PC-3 (cell line): Measurements from ENCODE around the gene CBL. TPM values are rescaled to one million over a fixed set of nuclear protein-coding genes. Genes with fewer than 3 reads are reported as not detected.

Experiments
- ATAC-seq: fragments of 200-7000 bp; cut with Tn5 transposase; 2 replicates; pipeline ENCODE4 v1.9.1; 2020; ENCODE audit warnings: mild to moderate bottlenecking, moderate library complexity
- BruUV-seq: library from RNA; stranded (reverse); fragments of 400-500 nt; replicated peaks from 2 replicates; lab custom pipeline; 2021; lab: Mats Ljungman, UMichigan
- CTCF ChIA-PET: fragments of 300-600 bp; sonication (Branson Sonifier 250); formaldehyde crosslinking; loops from one replicate; lab custom pipeline; 2022; ENCODE audit warnings: antibody characterized with exemption; lab: Charles Lee
- POLR2A ChIA-PET: fragments of 300-600 bp; sonication (Branson Sonifier 250); formaldehyde crosslinking; loops from one replicate; lab custom pipeline; 2022; ENCODE audit warnings: antibody characterized with exemption; ENCODE audit not compliant: unreplicated experiment; lab: Charles Lee
- DNase-seq: peaks from one replicate; pipeline ENCODE4 v3.0.0-alpha.2; 2015
- H2AFZ ChIP-seq: fragments of 300-600 bp; sonication (generic); 2 replicates; pipeline ENCODE4 v1.6.0; 2016; ENCODE audit warnings: antibody characterized with exemption, low read length
- H3F3A ChIP-seq: fragments of 300-600 bp; sonication (generic); one replicate; pipeline ENCODE4 v1.6.0; 2017; ENCODE audit warnings: antibody characterized with exemption, low read length, control low read depth, mild to moderate bottlenecking; ENCODE audit not compliant: unreplicated experiment
- H3K27ac ChIP-seq: fragments of 300-600 bp; sonication (generic); 2 replicates; pipeline ENCODE4 v1.5.1; 2016; ENCODE audit warnings: mild to moderate bottlenecking, low read length
- H3K27me3 ChIP-seq: fragments of 300-600 bp; sonication (generic); 2 replicates; pipeline ENCODE4 v1.6.1; 2016; ENCODE audit warnings: low read length, mixed read lengths
- H3K36me3 ChIP-seq: fragments of 300-600 bp; sonication (generic); 2 replicates; pipeline ENCODE4 v1.6.1; 2016; ENCODE audit warnings: low read depth, mixed run types, low read length, mixed read lengths
- H3K4me1 ChIP-seq: fragments of 300-600 bp; sonication (generic); 2 replicates; pipeline ENCODE4 v1.5.1; 2016; ENCODE audit warnings: low read length; ENCODE audit not compliant: insufficient read depth
- H3K4me2 ChIP-seq: fragments of 300-600 bp; sonication (generic); 2 replicates; pipeline ENCODE4 v1.6.0; 2016; ENCODE audit warnings: low read length
- H3K4me3 ChIP-seq: fragments of 300-600 bp; sonication (generic); 2 replicates; pipeline ENCODE4 v1.5.1; 2016; ENCODE audit warnings: mild to moderate bottlenecking, low read length, mixed read lengths
- H3K79me2 ChIP-seq: fragments of 300-600 bp; sonication (generic); 2 replicates; pipeline ENCODE4 v1.6.1; 2017; ENCODE audit warnings: low read length, mixed read lengths
- H3K9ac ChIP-seq: fragments of 300-600 bp; sonication (generic); 2 replicates; pipeline ENCODE4 v1.6.0; 2016; ENCODE audit warnings: mild to moderate bottlenecking, low read length
- H3K9me2 ChIP-seq: fragments of 300-600 bp; sonication (generic); replicated peaks from 2 replicates; pipeline ENCODE4 v1.6.1; 2016; ENCODE audit warnings: mixed run types, low read length, mixed read lengths
- H3K9me3 ChIP-seq: fragments of 300-600 bp; sonication (generic); 2 replicates; pipeline ENCODE4 v1.6.1; 2016; ENCODE audit warnings: low read length, mixed read lengths
- H4K20me1 ChIP-seq: fragments of 300-600 bp; sonication (generic); 2 replicates; pipeline ENCODE4 v1.6.1; 2016; ENCODE audit warnings: low read length, mixed read lengths
- EZH2 ChIP-seq: fragments of 300-600 bp; sonication (generic); IDR thresholded peaks from one replicate; pipeline ENCODE4 v1.6.1; 2017; ENCODE audit warnings: antibody characterized with exemption, mild to moderate bottlenecking, low read length; ENCODE audit not compliant: unreplicated experiment
- EZH2phosphoT487 ChIP-seq: fragments of 300-600 bp; sonication (generic); IDR thresholded peaks from 2 replicates; pipeline ENCODE4 v1.6.1; 2018; ENCODE audit warnings: mild to moderate bottlenecking, antibody characterized with exemption, low read length, borderline replicate concordance
- intact Hi-C: fragments of 100-400 bp; cut with micrococcal nuclease; formaldehyde crosslinking; loops from 2 replicates; pipeline ENCODE4 v1.9.0; 2023
- total RNA-seq: library from RNA; depleted of rRNA; stranded (reverse); fragments of >200 nt; gene quantifications from 2 replicates; pipeline ENCODE4 v1.2.3, GENCODE V29; 2014
- TF ChIP-seq, protein P1 (sequence below): fragments of 300-600 bp; sonication (generic); conservative IDR thresholded peaks from 2 replicates; pipeline ENCODE4 v1.5.1; 2017; ENCODE audit warnings: antibody characterized with exemption, low read depth, mild to moderate bottlenecking, low read length

Gene CBL
- total RNA-seq, 1 experiment from 2014 or later = 11.4 TPM

DNA sequence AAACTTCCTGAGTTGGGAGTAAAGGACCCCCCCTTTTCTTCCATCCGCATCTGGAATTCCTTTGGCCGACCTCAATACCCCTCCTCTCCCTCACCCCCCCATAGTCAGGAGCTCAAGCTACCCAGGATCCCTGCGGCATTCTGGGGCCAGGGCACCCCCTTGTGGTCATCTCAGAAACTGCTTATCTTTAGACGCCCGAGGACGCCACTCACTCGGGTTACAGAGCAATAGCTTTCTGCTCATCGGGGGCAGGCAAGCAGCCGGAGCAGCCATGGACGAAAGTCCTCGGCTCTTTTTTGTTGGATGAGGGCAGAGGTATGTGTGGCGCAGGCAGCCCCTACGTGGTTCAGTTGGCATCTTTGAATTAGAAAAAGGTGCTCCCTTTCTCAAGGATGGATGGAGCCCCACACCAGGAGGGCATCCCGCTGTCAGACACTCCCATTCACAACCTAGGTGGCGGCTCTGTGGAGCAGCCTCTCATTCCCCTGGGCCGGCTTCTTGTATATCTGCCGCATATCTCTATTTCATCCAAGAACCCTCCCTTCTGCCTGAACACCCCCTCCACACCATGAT is 132.3 kb downstream of the CBL start:
- intact Hi-C loops = loop anchor here (1.0 kb wide), 1 partner anchor 36 kb away; no protein-coding TSS in a partner anchor
- no peaks in the 10 kb centered on the region for H3F3A ChIP-seq
- H3K4me3 ChIP-seq = peak overlapping the region; percentile 1; the same call in 1 of the 2 replicates
- H3K79me2 ChIP-seq = peaks cover 30% of the 10 kb centered on the region
- no peaks in the 10 kb centered on the region for H3K27me3 ChIP-seq
- no peak for TF ChIP-seq EZH2
- TF ChIP-seq, protein P1, sequence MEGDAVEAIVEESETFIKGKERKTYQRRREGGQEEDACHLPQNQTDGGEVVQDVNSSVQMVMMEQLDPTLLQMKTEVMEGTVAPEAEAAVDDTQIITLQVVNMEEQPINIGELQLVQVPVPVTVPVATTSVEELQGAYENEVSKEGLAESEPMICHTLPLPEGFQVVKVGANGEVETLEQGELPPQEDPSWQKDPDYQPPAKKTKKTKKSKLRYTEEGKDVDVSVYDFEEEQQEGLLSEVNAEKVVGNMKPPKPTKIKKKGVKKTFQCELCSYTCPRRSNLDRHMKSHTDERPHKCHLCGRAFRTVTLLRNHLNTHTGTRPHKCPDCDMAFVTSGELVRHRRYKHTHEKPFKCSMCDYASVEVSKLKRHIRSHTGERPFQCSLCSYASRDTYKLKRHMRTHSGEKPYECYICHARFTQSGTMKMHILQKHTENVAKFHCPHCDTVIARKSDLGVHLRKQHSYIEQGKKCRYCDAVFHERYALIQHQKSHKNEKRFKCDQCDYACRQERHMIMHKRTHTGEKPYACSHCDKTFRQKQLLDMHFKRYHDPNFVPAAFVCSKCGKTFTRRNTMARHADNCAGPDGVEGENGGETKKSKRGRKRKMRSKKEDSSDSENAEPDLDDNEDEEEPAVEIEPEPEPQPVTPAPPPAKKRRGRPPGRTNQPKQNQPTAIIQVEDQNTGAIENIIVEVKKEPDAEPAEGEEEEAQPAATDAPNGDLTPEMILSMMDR = peak; percentile 95
- H3K36me3 ChIP-seq = no peaks in the 10 kb centered on the region
- BruUV-seq = no TSS peak
- no peak overlapping the region for H3K27ac ChIP-seq
- ChIA-PET CTCF (interaction anchor here (0.6 to 1.6 kb wide), 23 partner anchors 9 to 1091 kb away, joined by 3 to 29 read pairs (median 4); partner anchors contain the start of genes CBL, DPAGT1 and USP2), POLR2A (interaction anchor here (0.6 to 1.0 kb wide), 5 partner anchors 14 to 240 kb away, joined by 3 to 18 read pairs (median 4); partner anchors contain the start of gene USP2)
- ATAC-seq = peak; percentile 44
- H3K9ac ChIP-seq = no peak overlapping the region
- peaks cover 42% of the 10 kb centered on the region for H3K4me1 ChIP-seq
- no peaks in the 10 kb centered on the region for H3K9me3 ChIP-seq
- H4K20me1 ChIP-seq = 0 out of 2 replicates have a peak, but pooled peaks cover 5% of the 10 kb centered on the region
- H3K9me2 ChIP-seq = no peaks in the 10 kb centered on the region
- peak overlapping the region; percentile 96 for H3K4me2 ChIP-seq
- no peak overlapping the region for H2AFZ ChIP-seq
- peak; percentile 91 for DNase-seq

DNA sequence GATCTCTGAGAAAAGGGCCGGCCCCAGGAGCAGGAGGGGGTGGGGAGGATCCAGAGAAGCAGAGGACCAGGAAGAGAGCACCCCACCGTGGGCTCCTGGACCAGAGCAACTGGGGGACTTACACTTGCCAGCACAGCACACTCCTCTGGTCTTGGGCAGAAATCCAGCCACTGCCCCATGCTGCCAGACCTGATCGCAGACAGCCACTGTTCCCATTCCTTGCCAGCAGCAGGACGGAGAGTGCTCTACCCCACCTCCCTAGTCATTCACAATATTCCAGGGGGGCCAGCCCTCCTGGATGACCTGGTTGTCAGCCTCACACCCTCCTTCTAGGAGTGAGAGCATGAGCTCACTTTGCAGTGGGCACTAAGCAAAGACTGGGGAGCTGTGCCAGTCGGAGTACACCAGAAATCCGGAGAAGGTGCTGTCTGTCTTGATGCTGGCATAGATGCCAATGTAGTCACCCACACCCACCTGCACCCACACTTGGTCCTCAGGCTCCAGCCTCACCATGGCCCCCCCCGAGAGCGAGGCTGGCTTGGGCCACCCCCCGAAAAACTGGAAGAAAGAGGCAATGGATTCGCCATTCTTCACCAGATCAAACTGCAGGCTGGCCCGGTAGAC is 132.9 kb downstream of the CBL start:
- Histone ChIP-seq H3K27ac (no peak overlapping the region), H2AFZ (no peak overlapping the region), H3K27me3 (no peaks in the 10 kb centered on the region), H4K20me1 (0 out of 2 replicates have a peak, but pooled peaks cover 5% of the 10 kb centered on the region), H3K4me3 (0 out of 2 replicates have a peak overlapping the region, but pooled peaks have one; percentile 1), H3K9me2 (no peaks in the 10 kb centered on the region), H3K36me3 (no peaks in the 10 kb centered on the region), H3K9ac (no peak overlapping the region), H3K9me3 (no peaks in the 10 kb centered on the region), H3K4me2 (no peak overlapping the region), H3F3A (no peaks in the 10 kb centered on the region), H3K4me1 (peaks cover 37% of the 10 kb centered on the region), H3K79me2 (peaks cover 30% of the 10 kb centered on the region)
- ChIA-PET CTCF (interaction anchor here (0.6 to 1.6 kb wide), 14 partner anchors 9 to 1092 kb away, joined by 3 to 29 read pairs (median 5); partner anchors contain the start of genes DPAGT1 and USP2), POLR2A (no interaction called here)
- no TSS peak for BruUV-seq
- ATAC-seq (no peak), DNase-seq (no peak)
- intact Hi-C loops = loop anchor here (1.0 kb wide), 1 partner anchor 35 kb away; no protein-coding TSS in a partner anchor
- TF ChIP-seq EZH2phosphoT487 (no peak), EZH2 (no peak)
- TF ChIP-seq, protein P1 = no peak
